Stimulated activated CD4-positive, alpha-beta T cell treated with anti-CD3 and anti-CD28 coated beads, Interleukin-4, amount 100 ng/mL, for 24 hours (primary cell): Measurements from ENCODE around the gene ANKH.
A peak's percentile ranks its signal among the peaks of the same experiment; 100 is the strongest.
"Not testable (repeated sequence)": the region's sequence is repeated elsewhere in the genome, so short reads cannot be mapped to it uniquely, and the experiment has no call there.

Source experiments
- DNase-seq: peaks from one replicate; pipeline ENCODE4 v3.0.0-alpha.2; 2020

Gene ANKH

DNA sequence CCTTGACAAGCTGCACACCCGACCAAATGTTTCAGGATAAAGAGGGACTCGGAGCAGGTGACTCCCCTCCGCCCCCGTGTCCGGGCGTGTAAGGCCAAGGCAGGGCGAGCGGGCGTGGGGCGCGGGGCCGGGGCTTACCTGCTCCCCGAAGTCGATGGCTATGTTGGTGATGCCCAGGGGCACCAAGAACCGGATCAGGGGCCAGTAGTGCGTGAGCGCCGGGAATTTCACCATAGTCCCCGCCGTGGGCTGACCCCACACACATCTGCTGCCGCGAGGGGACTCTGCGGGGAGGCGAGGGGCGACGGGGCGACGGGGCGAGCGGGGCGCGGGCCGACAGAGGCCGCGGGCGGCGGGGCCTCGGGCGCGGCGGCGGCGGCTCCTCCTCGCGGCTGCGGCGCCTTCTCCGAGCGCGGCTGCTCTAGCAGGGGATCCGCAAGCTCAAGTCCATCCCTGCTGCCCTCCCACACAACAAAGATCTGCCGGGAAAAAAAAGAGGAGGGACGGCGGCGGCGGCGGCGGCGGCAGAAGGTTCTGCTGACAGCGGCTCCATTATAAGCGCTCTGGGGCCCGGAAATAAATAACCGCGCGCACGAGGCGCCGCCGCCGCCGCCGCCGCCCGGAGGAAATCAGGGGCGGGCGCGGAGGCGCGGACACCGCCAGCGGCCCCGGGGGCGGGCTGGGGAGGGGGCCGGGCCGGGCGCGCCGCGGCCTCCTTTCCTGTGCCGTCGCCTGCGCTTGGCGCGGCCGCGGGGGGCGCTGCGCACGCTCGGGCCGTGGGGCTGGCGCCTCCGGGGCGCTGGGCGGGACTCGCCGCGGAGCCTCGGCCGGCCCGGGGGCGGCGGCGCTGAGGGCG, at the start of gene ANKH:
TSS of gene ANKH (minus strand) at position 565 of the 856 bp plus-strand sequence. CDS start at position 234, 331 bp downstream.
- peak; percentile 79 for DNase-seq

DNA sequence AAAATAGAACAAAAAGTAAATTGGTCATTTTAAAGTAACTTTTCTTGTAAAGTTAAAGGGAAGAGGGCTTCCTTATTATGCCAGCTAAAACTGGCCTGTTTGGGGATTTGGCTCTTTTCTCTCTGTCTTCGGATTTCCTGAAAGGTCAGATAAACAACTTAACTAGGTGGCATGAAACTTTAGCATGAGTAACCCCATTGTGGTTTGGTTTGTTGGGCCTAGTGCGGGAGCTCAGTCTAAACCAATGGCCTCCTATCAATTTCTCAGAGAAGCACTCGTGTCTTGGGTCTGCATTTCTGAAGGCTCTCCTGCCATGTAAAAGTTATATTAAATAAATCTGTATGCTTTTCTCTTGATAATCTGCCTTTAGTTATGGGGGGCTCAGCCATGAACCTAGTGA, 48.5 kb upstream of the ANKH start:
- no peak for DNase-seq

DNA sequence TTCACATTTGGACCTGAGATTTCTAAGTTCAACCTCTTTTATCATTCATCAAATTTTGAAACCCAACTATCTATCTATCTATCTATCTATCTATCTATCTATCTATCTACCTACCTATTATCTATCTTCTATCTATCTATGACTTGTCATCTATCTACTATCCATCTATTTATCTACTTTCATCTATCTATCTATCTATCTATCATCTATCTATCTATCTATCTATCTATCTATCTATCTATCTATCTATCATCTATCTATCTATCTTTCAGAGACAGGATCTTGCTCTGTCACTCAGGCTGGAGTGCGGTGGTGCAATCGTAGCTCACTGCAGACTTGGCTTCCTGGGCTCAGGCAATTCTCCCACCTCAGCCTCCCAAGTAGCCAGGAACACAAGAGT, 47.5 kb upstream of the ANKH start:
- DNase-seq, result not testable (repeated sequence)

DNA sequence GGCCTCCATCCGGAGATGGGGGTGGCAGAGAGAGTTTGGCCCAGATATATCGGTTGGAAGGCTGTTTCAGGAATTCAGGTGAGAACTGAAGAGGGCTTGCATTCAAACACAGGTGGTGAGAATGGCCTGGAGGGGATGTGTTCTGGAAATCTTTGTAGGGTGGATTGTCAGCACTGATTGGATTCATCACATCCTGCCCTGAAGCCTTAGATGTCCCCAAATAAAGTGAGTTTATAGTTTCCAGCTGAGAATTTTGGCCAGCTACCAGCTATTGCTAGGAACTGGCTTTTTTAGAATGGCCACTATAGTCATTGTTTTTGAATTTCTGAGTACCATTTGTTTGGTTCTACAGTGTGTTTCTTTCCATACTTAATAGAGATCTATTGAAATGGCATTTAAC, 46.1 kb upstream of the ANKH start:
- no peak for DNase-seq

DNA sequence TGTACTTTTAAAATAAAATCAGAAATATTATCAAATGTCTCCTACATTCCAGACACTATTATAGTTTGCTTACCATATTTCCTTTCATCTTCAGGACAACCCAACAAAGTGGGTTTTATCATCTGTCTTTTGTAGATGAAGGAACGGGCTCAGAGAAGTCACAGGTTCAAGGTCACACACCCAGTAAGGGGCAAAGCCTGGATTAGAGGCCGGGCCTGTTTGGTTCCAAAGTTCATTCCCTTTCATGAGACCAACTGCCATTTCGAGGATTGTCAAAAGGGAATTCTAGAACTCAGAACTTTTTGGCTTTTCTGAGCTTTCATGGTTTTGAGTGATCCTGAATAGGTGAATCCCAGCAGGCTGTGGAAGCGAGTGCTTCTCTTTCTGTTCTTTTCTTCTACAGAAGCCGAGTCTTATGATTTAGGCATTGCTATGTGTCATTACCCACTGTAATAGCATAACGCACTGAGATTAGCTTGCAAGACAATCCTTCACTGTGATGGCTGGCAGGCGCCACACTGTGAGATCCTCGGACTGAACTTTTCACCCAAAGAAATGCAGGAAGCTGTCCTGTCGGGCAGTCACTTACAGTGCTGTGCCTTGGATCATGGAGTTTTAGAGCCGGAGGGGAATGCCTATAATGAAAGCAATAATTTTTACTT, 43.8 kb upstream of the ANKH start:
- no peak for DNase-seq

DNA sequence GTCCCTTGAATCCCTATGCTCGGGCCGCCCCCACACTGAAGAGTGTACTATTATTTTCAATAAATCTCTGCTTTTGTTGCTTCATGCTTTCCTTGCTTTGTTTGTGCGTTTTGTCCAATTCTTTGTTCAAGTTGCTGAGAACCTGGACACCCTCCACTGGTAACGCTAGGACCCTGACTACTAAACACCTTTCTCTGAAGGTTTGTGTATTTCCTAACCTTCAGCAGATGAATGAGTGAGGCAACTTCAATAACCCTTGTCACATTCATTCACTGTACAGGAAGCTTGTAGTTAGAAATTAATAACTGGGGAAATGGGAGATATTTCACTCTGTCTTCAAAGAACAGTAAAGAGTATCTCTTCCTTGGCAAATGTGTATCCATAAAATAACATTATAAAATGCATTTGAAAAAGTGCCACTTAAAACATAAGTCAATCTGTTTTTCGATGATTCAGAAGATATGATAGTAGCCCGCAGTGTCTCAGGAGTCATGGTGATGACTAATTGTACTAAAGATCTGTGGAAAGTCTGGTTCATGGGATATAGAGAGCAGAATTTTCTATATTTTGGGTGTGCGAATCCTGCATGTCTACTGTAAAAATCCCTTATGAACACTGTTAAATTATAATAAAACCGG, 43.2 kb upstream of the ANKH start:
- DNase-seq, result peak; percentile 17

DNA sequence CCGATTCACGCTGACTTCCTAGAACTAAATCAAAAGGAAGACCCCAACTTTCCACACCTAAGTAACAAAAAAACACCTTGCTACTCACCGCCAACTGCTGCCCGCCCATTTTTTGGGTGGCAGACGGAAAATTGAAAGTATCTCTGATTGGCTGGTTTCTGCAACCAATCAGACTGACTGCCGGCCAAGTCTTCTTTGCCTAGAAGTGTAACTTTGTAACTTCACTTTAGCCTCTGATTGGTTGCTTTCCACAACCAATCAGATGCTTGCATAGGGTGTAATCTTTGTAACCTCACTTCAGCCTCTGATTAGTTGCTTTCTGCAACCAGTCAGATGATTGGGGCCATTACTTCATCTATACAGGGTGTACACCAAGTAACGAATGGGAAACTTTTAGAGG, 42.6 kb upstream of the ANKH start:
- no peak for DNase-seq

DNA sequence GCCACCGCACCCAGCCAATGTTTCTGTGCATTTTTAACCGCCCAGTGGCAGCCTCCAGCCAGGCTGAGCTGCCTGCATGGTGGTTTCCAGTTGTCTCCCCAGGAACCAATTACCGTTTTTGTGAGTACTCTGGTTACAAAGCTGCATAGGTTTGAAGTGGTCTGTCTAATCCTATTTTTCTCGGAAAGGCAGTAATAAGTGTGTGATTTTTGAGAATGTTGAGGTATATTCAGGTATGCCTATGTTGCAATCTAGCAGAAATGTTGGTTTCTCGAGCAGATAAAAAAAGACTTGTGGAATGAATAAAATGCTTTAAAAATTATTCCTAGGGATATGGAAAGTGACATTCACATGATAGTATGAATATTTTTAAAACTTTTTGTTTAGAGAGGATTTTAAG, 41.5 kb upstream of the ANKH start:
- no peak for DNase-seq

DNA sequence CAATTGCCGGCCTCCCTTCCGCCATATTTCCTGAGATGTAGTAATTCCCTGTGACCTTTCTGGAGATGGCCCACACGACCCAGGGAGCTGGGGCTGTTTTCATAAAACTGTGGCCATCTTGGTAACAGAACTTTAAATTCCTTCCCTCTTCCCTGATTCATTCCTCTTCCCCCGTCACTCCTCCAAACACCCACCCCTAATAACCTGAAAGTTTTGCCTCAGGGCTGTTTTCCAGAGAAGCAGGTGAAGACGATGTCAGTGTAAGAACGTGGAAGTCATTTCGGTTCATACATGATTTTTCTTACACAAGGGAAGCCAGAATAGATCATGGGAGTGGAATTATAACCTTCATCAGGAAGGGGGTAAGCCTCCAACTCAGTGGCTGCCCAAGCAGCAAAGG, 40.6 kb upstream of the ANKH start:
- DNase-seq, result no peak

DNA sequence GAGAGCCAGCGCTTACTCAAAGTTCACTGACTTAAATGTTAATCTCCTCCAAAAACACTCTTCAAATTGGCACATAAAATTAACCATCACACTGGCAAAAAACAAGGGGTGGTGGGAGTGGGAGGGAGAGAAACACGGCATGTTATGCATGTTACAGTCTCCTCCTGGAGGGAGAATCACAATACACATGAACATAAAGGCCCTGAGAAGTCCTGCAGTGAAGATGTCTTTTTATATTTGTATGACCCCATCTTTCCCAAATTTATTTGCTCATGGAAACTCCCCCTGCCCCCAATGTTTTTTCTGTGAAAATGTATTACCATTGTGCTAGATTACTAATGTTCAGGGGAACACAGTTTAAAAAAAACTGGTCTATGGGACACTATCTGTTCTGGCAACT, 37.8 kb upstream of the ANKH start:
- no peak for DNase-seq

DNA sequence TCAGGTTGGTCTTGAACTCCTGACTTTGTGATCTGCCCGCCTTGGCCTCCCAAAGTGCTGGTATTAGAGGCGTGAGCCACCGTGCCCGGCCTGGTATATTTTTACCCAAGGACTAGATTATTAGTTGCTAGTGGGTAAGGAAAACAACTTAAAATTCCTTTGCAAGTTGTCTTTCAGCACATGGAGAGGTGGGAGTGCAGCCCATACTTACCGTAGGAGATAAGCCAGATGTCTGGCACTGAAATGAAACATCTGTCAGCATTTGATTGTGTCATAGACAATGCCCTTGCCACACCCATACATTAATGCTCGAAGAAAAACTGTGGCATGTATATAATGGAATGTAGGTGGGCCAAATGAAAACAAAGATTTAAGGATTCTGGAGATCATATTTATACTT, 36.6 kb upstream of the ANKH start:
- DNase-seq, result no peak

DNA sequence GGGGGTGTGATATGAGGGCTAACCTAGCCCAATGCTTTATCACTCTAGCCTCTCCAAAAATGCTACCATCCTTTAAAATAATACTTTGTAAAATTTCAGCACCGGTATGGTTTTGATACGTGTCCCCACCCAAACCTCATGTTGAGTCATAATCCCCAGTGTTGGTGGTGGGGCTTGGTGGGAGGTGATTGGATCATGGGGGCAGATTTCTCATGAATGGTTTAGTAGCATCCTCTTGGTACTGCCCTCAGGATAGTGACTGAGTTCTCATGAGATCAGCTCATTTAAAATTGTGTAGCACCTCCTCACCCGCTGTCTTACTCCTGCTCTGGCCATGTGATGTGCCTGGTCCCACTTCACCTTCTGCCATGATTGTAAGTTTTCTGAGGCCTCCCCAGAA, 35.0 kb upstream of the ANKH start:
- peak; percentile 10 for DNase-seq

DNA sequence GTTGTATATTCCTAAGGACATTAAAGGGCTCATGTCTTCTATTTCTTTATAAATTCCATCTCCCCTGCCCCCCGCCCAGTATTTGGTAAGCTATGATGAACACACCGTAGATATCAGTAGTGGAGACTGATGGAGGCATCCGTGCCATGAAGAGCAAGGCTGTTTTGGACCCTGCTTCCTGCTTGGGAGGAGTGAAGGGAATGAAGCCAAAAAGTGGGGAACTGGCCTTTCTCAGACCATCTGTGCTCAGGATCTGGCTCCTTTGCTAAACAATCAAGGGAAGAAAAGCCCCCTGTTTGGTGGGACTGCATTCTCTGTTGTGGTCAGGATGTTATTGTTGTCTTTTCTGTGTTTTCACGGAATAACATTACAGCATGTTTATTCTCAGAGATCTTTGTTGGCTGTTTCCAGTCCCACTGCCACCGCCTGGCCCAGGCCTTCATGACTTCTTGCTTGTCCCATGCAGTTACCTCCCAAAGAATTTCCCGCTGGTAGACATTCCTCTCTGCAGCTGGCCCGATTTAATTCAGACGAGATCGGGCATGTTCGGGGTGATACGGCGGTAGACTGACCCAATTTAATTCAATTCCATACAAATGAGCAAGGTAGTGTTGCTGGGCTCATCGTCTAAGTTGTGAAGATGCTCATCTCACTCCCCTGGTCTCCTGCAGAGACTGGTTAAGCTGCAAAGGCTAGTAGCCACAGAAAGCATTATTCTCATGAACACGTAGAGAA, 31.4 kb upstream of the ANKH start:
- DNase-seq, result no peak

DNA sequence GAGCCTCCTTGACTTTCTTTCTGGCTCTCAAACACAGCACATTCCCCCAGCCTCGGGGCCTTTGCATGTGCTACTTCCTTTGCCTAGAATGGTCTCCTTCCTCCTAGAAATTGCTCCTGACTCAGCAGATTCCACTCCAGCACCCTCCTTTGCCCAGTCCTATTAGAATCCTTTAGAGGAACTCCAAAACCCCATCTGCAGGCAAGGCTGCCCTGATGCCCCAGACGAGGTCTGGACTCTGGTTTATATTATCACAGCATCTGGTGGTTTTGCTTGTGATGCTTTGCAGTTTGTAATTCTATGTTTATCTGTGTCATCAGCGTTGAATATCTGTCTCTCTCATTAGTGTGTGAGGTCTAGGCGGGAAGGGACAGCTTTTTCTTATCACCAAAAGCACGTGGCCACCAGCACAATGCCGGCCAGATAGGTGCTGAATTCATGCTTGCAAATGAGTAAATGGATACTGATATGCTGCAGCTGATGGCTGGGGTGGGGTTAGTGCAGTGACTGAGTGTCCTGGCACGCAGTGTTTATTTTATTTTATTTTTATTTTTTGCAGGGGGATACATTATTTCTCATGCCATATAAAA, 30.0 kb upstream of the ANKH start:
- no peak for DNase-seq

DNA sequence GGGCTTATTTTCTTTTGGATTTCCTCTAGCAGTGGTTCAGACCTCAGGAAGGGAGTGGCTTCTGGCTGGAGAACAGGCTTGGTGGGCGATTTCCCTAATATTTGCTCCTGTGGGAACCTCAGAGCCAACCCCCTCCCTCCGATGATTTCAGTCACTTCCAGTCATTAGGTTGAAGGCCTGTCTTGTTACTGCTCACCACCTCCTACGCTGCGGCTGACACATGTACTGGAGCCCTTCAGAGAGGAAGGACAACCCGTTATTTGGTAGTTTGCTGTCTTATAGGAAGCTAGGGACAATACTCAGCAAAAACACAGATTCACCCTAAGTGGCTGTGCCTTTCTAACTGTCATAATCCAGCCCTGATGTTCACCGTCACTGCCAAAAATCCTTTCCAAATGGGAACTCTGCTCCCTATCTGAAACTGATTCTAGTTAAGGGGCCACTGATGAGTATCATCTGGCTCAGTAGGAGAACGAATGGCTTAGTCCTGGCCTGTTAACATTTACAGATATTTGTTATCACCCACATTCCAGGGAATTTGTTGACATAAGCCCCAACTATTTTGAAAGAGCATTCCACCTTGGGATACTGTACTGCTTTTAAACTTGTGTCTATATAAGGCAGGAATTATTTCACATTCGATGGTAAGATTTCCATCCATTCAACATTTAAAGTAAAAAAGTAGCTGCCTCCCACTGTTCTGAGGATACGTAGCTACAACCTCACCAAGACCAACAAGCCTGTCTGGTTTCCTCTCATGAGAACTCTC, 29.3 kb upstream of the ANKH start:
- DNase-seq, result no peak

DNA sequence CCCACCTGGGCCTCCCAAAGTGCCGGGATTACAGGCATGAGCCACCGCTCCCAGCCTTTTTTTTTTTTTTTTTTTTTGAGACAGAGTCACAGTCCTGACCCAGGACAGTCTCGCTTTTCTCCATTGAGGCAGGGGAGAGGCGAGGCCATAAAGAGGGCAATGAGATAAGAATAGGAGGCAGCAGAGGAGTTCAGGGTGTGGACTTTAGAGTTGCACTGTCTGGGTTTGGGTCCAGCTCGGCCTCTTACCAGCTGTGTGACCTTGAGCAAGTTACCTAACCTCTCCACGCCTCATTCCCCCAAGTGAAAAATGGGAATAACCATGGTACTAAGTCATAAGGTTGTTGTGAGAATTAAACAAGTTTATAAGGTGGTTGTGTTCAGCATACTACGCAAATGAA, 24.6 kb upstream of the ANKH start:
- no peak for DNase-seq

DNA sequence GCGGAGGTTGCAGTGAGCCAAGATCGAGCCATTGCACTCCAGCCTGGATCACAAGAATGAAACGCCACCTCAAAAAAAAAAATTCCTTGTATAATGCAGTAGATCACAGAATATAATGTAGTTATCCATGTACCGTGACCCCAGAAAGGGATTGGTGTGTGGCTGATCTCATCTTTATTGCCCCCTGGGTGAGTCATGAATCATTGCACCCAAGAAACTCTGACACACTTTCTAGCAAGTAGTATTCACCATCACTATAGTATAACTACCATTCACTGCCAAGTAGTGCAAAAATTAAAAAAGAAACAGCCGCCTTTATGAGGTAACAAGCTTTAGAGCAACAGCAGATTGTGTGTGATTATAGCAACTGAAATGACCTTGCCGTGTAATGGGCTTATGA, 23.7 kb upstream of the ANKH start:
- no peak for DNase-seq

DNA sequence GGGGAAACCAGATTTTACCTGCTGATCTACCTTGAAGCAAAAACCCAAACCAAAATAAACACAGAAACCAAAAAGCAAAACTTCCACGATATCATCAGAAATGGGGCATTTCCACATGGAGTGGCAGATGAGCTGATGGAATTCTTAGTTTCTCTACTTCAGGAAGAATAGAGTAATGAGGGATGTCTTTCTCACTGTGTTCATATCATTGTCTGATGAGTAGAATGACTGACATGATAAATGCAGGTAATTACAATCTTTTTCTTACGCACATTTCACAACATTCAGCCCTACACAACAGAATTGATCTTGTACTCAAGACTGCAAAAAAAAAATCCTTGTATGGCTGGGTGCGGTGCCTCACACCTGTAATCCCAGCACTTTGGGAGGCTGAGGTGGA, 23.2 kb upstream of the ANKH start:
- DNase-seq, result no peak

DNA sequence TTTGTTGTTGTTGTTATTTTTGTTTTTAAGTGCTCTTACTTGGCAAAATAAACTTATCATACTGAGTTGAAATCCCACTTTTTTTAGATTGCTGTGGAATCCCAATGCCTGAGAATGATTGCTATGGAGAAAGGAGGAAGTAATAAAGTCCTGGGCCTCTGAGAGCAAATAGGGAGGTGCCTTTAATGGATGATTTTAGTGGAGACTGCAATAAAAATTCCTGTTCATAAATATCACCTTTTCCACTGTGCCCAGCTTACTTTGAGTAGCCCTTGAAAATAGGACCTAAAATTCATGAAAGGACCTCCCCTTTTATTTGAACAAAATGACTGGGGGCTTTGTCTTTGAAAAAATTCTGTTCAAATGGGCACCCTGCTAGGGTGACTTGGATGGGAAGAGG, 21.8 kb upstream of the ANKH start:
- no peak for DNase-seq

DNA sequence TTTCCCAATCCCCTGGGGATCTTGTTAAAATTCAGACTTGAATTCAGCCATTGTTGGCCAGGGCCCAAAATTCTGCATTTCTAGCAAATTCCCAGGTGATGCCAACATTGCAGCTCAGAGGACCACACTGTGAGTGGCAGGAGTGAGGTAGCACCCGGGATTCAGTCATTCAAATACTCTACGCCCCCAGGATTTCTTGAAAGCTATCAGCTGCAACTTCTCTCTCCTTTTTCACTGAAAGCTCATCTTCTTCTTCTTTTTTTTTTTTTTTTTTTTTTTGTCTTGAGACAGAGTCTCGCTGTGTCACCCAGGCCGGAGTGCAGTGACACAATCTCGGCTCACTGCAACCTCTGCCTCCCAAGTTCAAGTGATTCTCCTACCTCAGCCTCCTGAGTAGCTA, 19.3 kb upstream of the ANKH start:
- DNase-seq, result no peak

DNA sequence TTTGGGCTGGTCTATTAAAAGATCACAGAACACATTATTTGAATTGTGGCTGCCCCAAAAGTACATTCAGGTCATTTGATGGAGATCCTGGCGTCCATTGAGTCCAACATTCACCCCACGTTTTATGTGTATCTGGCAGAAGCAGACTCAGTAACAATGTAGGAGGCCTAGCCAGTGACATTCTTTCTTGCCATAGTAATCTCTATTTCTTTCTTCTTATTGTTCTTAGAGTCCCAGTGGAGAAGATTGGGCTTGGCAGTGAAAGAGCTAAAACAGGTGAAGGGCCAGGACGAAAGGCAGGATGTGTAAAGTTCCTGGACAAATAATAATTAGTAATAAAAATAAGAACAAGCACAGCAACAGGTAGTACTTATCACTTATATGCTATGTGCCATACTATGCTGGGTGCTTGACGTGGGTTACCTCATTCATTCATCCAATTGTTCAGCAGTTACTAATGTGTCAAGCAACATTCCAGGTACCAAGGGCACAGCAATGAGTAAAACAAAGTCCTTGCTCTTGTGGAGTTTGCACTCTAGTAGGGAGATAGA, 12.6 kb upstream of the ANKH start:
- no peak for DNase-seq
